WTC11 (cell line): ENCODE measurements around the gene RBSN. TPM values are rescaled to one million over a fixed set of nuclear protein-coding genes. Genes with fewer than 3 reads are reported as not detected.

ENCODE experiments used
- ATAC-seq: fragments of 200-7000 bp; cut with Tn5 transposase; 2 replicates; pipeline ENCODE4 v1.10.0; 2021; ENCODE audit warnings: mild to moderate bottlenecking, moderate library complexity
- Bru-seq: library from RNA; stranded (reverse); fragments of 400-500 nt; gene quantifications from one replicate; lab custom pipeline; 2021; lab: Mats Ljungman, UMichigan
- CTCF ChIA-PET: fragments of 300-600 bp; sonication (Branson Sonifier 250); formaldehyde crosslinking; loops from one replicate; lab custom pipeline; 2021; ENCODE audit warnings: antibody characterized with exemption; lab: Charles Lee
- POLR2A ChIA-PET: fragments of 350-600 bp; sonication (Branson Sonifier 250); formaldehyde crosslinking; loops from one replicate; lab custom pipeline; 2021; ENCODE audit warnings: antibody characterized with exemption; lab: Charles Lee
- DNase-seq: peaks from one replicate; pipeline ENCODE4 v3.0.0; 2021; ENCODE audit warnings: low spot score
- H3K27ac Mint-ChIP-seq: 2 replicates; pipeline ENCODE4 v1.8.0; 2021; ENCODE audit warnings: mixed read lengths
- H3K27me3 Mint-ChIP-seq: 2 replicates; pipeline ENCODE4 v1.8.0; 2021; ENCODE audit warnings: low read depth, mild to moderate bottlenecking, moderate library complexity, mixed read lengths
- H3K36me3 Mint-ChIP-seq: 2 replicates; pipeline ENCODE4 v1.8.0; 2021; ENCODE audit warnings: mixed read lengths
- H3K4me1 Mint-ChIP-seq: 2 replicates; pipeline ENCODE4 v1.8.0; 2022; ENCODE audit warnings: mixed read lengths
- H3K4me3 Mint-ChIP-seq: 2 replicates; pipeline ENCODE4 v1.8.0; 2021; ENCODE audit warnings: mild to moderate bottlenecking, moderate library complexity, mixed read lengths
- H3K9me3 Mint-ChIP-seq: 2 replicates; pipeline ENCODE4 v1.8.0; 2021; ENCODE audit warnings: mixed read lengths
- ATF3 ChIP-seq: sonication (generic); formaldehyde crosslinking; conservative IDR thresholded peaks from 2 replicates; pipeline ENCODE4 v1.8.1; 2022; ENCODE audit warnings: mild to moderate bottlenecking, missing genetic modification reagents
- CBFB ChIP-seq: sonication (generic); formaldehyde crosslinking; IDR thresholded peaks from 2 replicates; pipeline ENCODE4 v1.8.1; 2022; ENCODE audit warnings: mild to moderate bottlenecking, low read depth, missing genetic modification reagents
- CREB1 ChIP-seq: sonication (generic); formaldehyde crosslinking; IDR thresholded peaks from 2 replicates; pipeline ENCODE4 v1.8.0; 2023; ENCODE audit warnings: mild to moderate bottlenecking, missing genetic modification reagents
- CREM ChIP-seq: sonication (generic); formaldehyde crosslinking; IDR thresholded peaks from 2 replicates; pipeline ENCODE4 v1.8.1; 2022; ENCODE audit warnings: mild to moderate bottlenecking, missing genetic modification reagents, moderate library complexity
- HMGA2 ChIP-seq: fragments of 250-450 bp; sonication (Bioruptor Pico); IDR thresholded peaks from 2 replicates; pipeline ENCODE4 v1.4.0; 2021; ENCODE audit warnings: mild to moderate bottlenecking, moderate library complexity
- JAZF1 ChIP-seq: fragments of 250-450 bp; sonication (Bioruptor Pico); IDR thresholded peaks from 2 replicates; pipeline ENCODE4 v1.9.0; 2021; ENCODE audit warnings: moderate library complexity, mild to moderate bottlenecking, inconsistent platforms
- KAT7 ChIP-seq: sonication (generic); formaldehyde crosslinking; IDR thresholded peaks from 2 replicates; pipeline ENCODE4 v1.8.1; 2023; ENCODE audit warnings: missing genetic modification reagents, mild to moderate bottlenecking, borderline replicate concordance
- MXD4 ChIP-seq: fragments of 250-450 bp; sonication (Bioruptor Pico); IDR thresholded peaks from 2 replicates; pipeline ENCODE4 v1.8.0; 2021; ENCODE audit warnings: mild to moderate bottlenecking, moderate library complexity, borderline replicate concordance
- MYBL2 ChIP-seq: sonication (generic); formaldehyde crosslinking; IDR thresholded peaks from 2 replicates; pipeline ENCODE4 v1.8.1; 2023; ENCODE audit warnings: mild to moderate bottlenecking, moderate library complexity, missing genetic modification reagents
- NFE2L1 ChIP-seq: sonication (generic); formaldehyde crosslinking; IDR thresholded peaks from 2 replicates; pipeline ENCODE4 v1.8.1; 2023; ENCODE audit warnings: missing genetic modification reagents
- RELA ChIP-seq: sonication (generic); formaldehyde crosslinking; IDR thresholded peaks from 2 replicates; pipeline ENCODE4 v1.8.1; 2022; ENCODE audit warnings: missing genetic modification reagents, mild to moderate bottlenecking, borderline replicate concordance
- SP1 ChIP-seq: sonication (generic); formaldehyde crosslinking; conservative IDR thresholded peaks from 2 replicates; pipeline ENCODE4 v1.8.1; 2022; ENCODE audit warnings: missing genetic modification reagents
- TCF7 ChIP-seq: sonication (generic); formaldehyde crosslinking; IDR thresholded peaks from 2 replicates; pipeline ENCODE4 v1.8.0; 2022; ENCODE audit warnings: mild to moderate bottlenecking, low read depth, missing genetic modification reagents, moderate library complexity
- TEAD4 ChIP-seq: sonication (generic); formaldehyde crosslinking; IDR thresholded peaks from 2 replicates; pipeline ENCODE4 v1.8.0; 2022; ENCODE audit warnings: mild to moderate bottlenecking, missing genetic modification reagents
- ZBTB43 ChIP-seq: sonication (generic); formaldehyde crosslinking; IDR thresholded peaks from 2 replicates; pipeline ENCODE4 v1.8.1; 2023; ENCODE audit warnings: mild to moderate bottlenecking, missing genetic modification reagents
- ZNF121 ChIP-seq: sonication (generic); formaldehyde crosslinking; IDR thresholded peaks from 2 replicates; pipeline ENCODE4 v1.8.0; 2023; ENCODE audit warnings: missing genetic modification reagents
- ZNF138 ChIP-seq: sonication (generic); formaldehyde crosslinking; conservative IDR thresholded peaks from 2 replicates; pipeline ENCODE4 v1.8.1; 2022; ENCODE audit warnings: mild to moderate bottlenecking, moderate library complexity, missing genetic modification reagents
- ZNF232 ChIP-seq: sonication (generic); formaldehyde crosslinking; IDR thresholded peaks from 2 replicates; pipeline ENCODE4 v1.8.0; 2022; ENCODE audit warnings: mild to moderate bottlenecking, missing genetic modification reagents
- ZNF317 ChIP-seq: sonication (generic); formaldehyde crosslinking; IDR thresholded peaks from 2 replicates; pipeline ENCODE4 v1.8.1; 2023; ENCODE audit warnings: low read depth, mild to moderate bottlenecking, moderate library complexity, missing genetic modification reagents, borderline replicate concordance
- ZNF512 ChIP-seq: sonication (generic); formaldehyde crosslinking; IDR thresholded peaks from 2 replicates; pipeline ENCODE4 v1.8.1; 2022; ENCODE audit warnings: missing genetic modification reagents, borderline replicate concordance
- ZNF532 ChIP-seq: fragments of 250-450 bp; sonication (Bioruptor Pico); IDR thresholded peaks from 2 replicates; pipeline ENCODE4 v1.9.0; 2021; ENCODE audit warnings: mild to moderate bottlenecking, borderline replicate concordance
- ZNF671 ChIP-seq: fragments of 250-450 bp; sonication (Bioruptor Pico); IDR thresholded peaks from 2 replicates; pipeline ENCODE4 v1.8.0; 2021; ENCODE audit warnings: mild to moderate bottlenecking
- long read RNA-seq, 3 experiments: library from RNA in 1 of 3; library from capped mRNA in 1 of 3; library from polyadenylated mRNA in 1 of 3; unstranded in 2 of 3; stranded (forward) in 1 of 3; transcript quantifications; one replicate each; pipeline ENCODE4 v2.0.0, GENCODE V29; 2021
- total RNA-seq: library from RNA; stranded (reverse); gene quantifications from 3 replicates; pipeline ENCODE4 v1.2.3, GENCODE V29; 2021
- TF ChIP-seq, protein P1 (sequence below): sonication (generic); formaldehyde crosslinking; IDR thresholded peaks from 2 replicates; pipeline ENCODE4 v1.8.0; 2022; ENCODE audit warnings: mild to moderate bottlenecking, missing genetic modification reagents
- TF ChIP-seq, protein P2 (sequence below): sonication (generic); formaldehyde crosslinking; conservative IDR thresholded peaks from 2 replicates; pipeline ENCODE4 v1.8.1; 2023; ENCODE audit warnings: mild to moderate bottlenecking, low read depth, missing genetic modification reagents, moderate library complexity

RBSN gene
- total RNA-seq (20.7 to 24.2 TPM (median 21.5 TPM) in 3 replicates), Bru-seq, nascent RNA (percentile 70 among the genes with signal in this experiment)
- long read RNA-seq, experiment 1, full-length matches to known transcripts = 8 of 37 reads
- long read RNA-seq, experiment 1, partial matches to known transcripts = 2 of 37 reads
- long read RNA-seq, experiment 1, other reads (novel, unspliced or antisense) = 27 of 37 reads
- long read RNA-seq, experiment 2, partial matches to known transcripts = 1 of 34 reads
- long read RNA-seq, experiment 2, other reads (novel, unspliced or antisense) = 32 of 34 reads
- long read RNA-seq, experiment 3, partial matches to known transcripts = 3 of 7 reads
- long read RNA-seq, experiment 3, other reads (novel, unspliced or antisense) = 1 of 7 reads

DNA sequence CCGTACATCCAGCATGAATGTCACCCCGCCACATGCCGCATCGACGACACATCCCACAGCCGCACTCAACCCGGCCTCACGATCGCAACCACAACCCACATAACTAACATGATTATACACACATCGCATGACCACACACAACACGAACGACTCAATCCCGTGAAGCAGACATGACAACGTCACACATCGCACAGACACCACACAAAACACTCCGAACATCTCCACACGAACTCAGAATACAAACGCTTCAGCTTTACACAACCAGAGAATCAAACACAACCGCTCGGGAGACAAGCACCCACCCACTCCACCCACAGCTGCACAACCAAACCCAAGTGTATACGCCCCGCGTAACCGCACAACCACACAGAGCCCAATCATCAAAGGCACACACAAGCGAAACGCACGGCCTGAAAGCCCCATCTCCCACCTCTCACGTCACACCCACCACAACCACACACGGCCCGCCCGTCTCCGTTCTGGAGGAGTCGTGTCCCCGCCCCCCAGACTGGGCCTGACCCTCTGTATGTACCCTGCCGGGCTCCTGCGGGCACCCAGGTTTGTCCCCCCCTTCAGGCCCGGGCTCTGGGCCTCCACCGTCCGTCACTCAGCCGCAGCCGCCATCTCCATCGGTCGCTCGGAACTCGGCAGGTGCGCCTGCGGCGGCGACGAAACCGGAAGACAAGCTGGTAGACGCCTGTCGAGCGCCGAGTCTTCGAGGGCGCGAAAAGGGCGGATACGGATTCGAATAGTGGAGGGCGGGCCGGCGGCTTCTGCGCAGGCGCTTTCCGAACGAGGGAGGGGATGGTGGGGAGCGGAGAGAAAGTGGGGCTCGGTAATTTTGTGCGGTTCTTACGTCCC is at the start of gene RBSN:
Gene RBSN (minus strand): TSS at position 646 of the 861 bp plus-strand sequence. CDS start 3,028 bp downstream, outside the sequence.
- DNase-seq = peak; percentile 96
- CTCF ChIA-PET = interaction anchor here (0.8 to 2.0 kb wide), 8 partner anchors 9 to 306 kb away, joined by 3 to 15 read pairs (median 4); partner anchors contain the start of gene CAPN7
- POLR2A ChIA-PET = interaction anchor here (0.5 to 1.0 kb wide), 4 partner anchors 9 to 47 kb away, joined by 3 to 5 read pairs (median 3); no protein-coding TSS in a partner anchor
- Mint-ChIP-seq H3K4me1 (peaks cover 17% of the 10 kb centered on the region), H3K36me3 (peaks cover 19% of the 10 kb centered on the region), H3K4me3 (peak within 1 kb of the TSS; percentile 98), H3K27me3 (peaks cover 2% of the 10 kb centered on the region; the same call in 1 of the 2 replicates), H3K9me3 (no peaks in the 10 kb centered on the region), H3K27ac (peak within 1 kb of the TSS; percentile 90)
- ATAC-seq = peak; percentile 91
- TF ChIP-seq, protein P1, sequence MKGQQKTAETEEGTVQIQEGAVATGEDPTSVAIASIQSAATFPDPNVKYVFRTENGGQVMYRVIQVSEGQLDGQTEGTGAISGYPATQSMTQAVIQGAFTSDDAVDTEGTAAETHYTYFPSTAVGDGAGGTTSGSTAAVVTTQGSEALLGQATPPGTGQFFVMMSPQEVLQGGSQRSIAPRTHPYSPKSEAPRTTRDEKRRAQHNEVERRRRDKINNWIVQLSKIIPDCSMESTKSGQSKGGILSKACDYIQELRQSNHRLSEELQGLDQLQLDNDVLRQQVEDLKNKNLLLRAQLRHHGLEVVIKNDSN (CRISPR knock-in tag) = peak; percentile 41; the same call in 1 of the 2 replicates
- TF ChIP-seq CREM = peak; percentile 89; the same call in 1 of the 2 replicates
- peak; percentile 97 for TF ChIP-seq KAT7 (CRISPR knock-in tag)
- TF ChIP-seq MXD4 (CRISPR knock-in tag) = no peak
- TF ChIP-seq ZNF671 = no peak
- TF ChIP-seq NFE2L1 (CRISPR knock-in tag) = peak; percentile 22; the same call in 1 of the 2 replicates
- TF ChIP-seq ATF3 = no peak
- TF ChIP-seq TCF7 (CRISPR knock-in tag) = no peak
- TF ChIP-seq ZNF138 (CRISPR knock-in tag) = no peak
- peak; percentile 65; the same call in 1 of the 2 replicates for TF ChIP-seq ZNF232
- TF ChIP-seq SP1 (CRISPR knock-in tag) = peak; percentile 86
- TF ChIP-seq TEAD4 (CRISPR knock-in tag) = no peak
- no peak for TF ChIP-seq JAZF1
- TF ChIP-seq ZNF532 = no peak
- TF ChIP-seq CREB1 (CRISPR knock-in tag) = no peak; the same call in 1 of the 2 replicates
- no peak for TF ChIP-seq HMGA2
- TF ChIP-seq ZNF317 (CRISPR knock-in tag) = no peak
- TF ChIP-seq, protein P2, sequence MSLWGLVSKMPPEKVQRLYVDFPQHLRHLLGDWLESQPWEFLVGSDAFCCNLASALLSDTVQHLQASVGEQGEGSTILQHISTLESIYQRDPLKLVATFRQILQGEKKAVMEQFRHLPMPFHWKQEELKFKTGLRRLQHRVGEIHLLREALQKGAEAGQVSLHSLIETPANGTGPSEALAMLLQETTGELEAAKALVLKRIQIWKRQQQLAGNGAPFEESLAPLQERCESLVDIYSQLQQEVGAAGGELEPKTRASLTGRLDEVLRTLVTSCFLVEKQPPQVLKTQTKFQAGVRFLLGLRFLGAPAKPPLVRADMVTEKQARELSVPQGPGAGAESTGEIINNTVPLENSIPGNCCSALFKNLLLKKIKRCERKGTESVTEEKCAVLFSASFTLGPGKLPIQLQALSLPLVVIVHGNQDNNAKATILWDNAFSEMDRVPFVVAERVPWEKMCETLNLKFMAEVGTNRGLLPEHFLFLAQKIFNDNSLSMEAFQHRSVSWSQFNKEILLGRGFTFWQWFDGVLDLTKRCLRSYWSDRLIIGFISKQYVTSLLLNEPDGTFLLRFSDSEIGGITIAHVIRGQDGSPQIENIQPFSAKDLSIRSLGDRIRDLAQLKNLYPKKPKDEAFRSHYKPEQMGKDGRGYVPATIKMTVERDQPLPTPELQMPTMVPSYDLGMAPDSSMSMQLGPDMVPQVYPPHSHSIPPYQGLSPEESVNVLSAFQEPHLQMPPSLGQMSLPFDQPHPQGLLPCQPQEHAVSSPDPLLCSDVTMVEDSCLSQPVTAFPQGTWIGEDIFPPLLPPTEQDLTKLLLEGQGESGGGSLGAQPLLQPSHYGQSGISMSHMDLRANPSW = no peak
- no peak for TF ChIP-seq ZNF512 (CRISPR knock-in tag)
- TF ChIP-seq MYBL2 (CRISPR knock-in tag) = peak; percentile 95
- no peak for TF ChIP-seq CBFB (CRISPR knock-in tag)
- no peak for TF ChIP-seq ZNF121 (CRISPR knock-in tag)
- 0 out of 2 replicates have a peak, but pooled peaks have one; percentile 74 for TF ChIP-seq ZBTB43 (CRISPR knock-in tag)
- TF ChIP-seq RELA = no peak
